Left lung (tissue), 10 donors: ENCODE results near the gene GPR78. TPM values are rescaled to one million over a fixed set of nuclear protein-coding genes. Genes with fewer than 3 reads are reported as not detected.

Experiments
- ATAC-seq: fragments of 200-7000 bp; cut with Tn5 transposase; one replicate; pipeline ENCODE4 v1.9.1; 2020; ENCODE audit warnings: moderate library complexity
- DNase-seq, 4 donors: peaks; one replicate each; pipeline ENCODE4 v3.0.0-alpha.2; 2013 to 2020
- H3K27ac ChIP-seq, 2 donors: fragments of 200-600 bp; sonication (generic) in 1 of 2; one replicate each; pipeline versions ENCODE4 v1.5.0 to v1.8.0; 2020 to 2021
- H3K27me3 ChIP-seq, 2 donors: fragments of 200-600 bp; sonication (generic) in 1 of 2; one replicate each; pipeline versions ENCODE4 v1.5.0 to v1.8.0; 2020 to 2021
- H3K36me3 ChIP-seq, 2 donors: fragments of 200-600 bp; sonication (generic) in 1 of 2; one replicate each; pipeline versions ENCODE4 v1.5.0 to v1.8.0; 2020 to 2021
- H3K4me1 ChIP-seq, 2 donors: fragments of 200-600 bp; one replicate each; pipeline ENCODE4 v1.8.0; 2021
- H3K4me3 ChIP-seq, 2 donors: fragments of 200-600 bp; sonication (generic) in 1 of 2; one replicate each; pipeline versions ENCODE4 v1.5.0 to v1.8.0; 2020 to 2021; ENCODE audit warnings: mild to moderate bottlenecking in 1 of 2
- H3K9me3 ChIP-seq, 2 donors: fragments of 200-600 bp; sonication (generic) in 1 of 2; one replicate each; pipeline versions ENCODE4 v1.5.0 to v1.8.0; 2020 to 2021
- intact Hi-C, 2 donors: fragments of 100-400 bp; cut with DNase I; formaldehyde crosslinking; loops; one replicate each; pipeline versions ENCODE4 v1.11.2 to v1.14.2; 2022
- polyA plus RNA-seq, 6 donors: library from polyadenylated mRNA; unstranded; fragments of 120-200 nt; gene quantifications; one replicate each; pipeline ENCODE4 v1.2.1, GENCODE V29; 2013; ENCODE audit not compliant: insufficient read length in 6 of 6
- total RNA-seq, 2 donors: library from RNA; stranded (reverse); fragmentation: NEBNext Ultra II Directional; extraction: Animal tissue kit (Norgen Biotek cat#: 25700); gene quantifications; one replicate each; pipeline ENCODE4 v1.2.1, GENCODE V29; 2021
- TF ChIP-seq, protein P1 (sequence below), 2 donors: fragments of 200-600 bp; sonication (generic) in 1 of 2; IDR thresholded peaks; one replicate each; pipeline versions ENCODE4 v1.5.0 to v1.8.0; 2021; ENCODE audit warnings: antibody characterized with exemption in 2 of 2
- donor health status: DM: no; HTN: yes; CAD: no.
- donor health status: DM: no; HTN: no; CAD: no.

The GPR78 gene
- total and polyA plus RNA-seq, 8 donors, result 0.07 to 0.67 (median 0.11) TPM

DNA sequence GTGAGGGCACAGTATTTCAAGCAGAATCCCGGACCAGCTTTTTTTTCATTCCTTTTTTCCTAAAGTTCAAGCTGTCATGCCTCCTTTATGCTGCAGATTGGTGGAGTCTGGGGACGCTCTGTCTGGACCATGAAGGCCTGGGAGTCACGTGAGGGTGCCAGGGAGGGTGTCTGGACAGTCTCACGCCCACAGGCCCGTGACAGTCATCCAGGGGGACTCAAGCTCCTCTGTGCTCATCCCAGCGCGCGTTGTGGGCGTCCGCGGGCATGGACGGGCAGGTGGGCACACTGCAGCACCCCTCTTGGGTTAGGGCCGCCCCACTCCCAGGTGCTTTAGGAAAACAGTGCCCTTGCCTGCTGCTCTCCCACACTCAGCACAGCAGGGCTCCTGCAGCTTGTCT, 17.1 kb downstream of the GPR78 start:
- DNase-seq (peak in 1 of 4 donors; percentile 71), ATAC-seq (no peak)
- H3K36me3 ChIP-seq, result no peaks in the 10 kb centered on the region
- H3K4me3 ChIP-seq, result no peak overlapping the region
- intact Hi-C loops, result loop anchor here in 1 of 2 donors (5.0 kb wide), 1 partner anchor 130 kb away; no protein-coding TSS in a partner anchor
- H3K27ac ChIP-seq, result no peak overlapping the region
- H3K27me3 ChIP-seq, result peaks cover 10 to 29% of the 10 kb centered on the region in 2 donors
- H3K4me1 ChIP-seq, result peaks cover 0 to 7% of the 10 kb centered on the region in 2 donors
- TF ChIP-seq, protein P1, sequence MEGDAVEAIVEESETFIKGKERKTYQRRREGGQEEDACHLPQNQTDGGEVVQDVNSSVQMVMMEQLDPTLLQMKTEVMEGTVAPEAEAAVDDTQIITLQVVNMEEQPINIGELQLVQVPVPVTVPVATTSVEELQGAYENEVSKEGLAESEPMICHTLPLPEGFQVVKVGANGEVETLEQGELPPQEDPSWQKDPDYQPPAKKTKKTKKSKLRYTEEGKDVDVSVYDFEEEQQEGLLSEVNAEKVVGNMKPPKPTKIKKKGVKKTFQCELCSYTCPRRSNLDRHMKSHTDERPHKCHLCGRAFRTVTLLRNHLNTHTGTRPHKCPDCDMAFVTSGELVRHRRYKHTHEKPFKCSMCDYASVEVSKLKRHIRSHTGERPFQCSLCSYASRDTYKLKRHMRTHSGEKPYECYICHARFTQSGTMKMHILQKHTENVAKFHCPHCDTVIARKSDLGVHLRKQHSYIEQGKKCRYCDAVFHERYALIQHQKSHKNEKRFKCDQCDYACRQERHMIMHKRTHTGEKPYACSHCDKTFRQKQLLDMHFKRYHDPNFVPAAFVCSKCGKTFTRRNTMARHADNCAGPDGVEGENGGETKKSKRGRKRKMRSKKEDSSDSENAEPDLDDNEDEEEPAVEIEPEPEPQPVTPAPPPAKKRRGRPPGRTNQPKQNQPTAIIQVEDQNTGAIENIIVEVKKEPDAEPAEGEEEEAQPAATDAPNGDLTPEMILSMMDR (IDR thresholded peaks at IDR 0.05), result no peak
- no peaks in the 10 kb centered on the region for H3K9me3 ChIP-seq

DNA sequence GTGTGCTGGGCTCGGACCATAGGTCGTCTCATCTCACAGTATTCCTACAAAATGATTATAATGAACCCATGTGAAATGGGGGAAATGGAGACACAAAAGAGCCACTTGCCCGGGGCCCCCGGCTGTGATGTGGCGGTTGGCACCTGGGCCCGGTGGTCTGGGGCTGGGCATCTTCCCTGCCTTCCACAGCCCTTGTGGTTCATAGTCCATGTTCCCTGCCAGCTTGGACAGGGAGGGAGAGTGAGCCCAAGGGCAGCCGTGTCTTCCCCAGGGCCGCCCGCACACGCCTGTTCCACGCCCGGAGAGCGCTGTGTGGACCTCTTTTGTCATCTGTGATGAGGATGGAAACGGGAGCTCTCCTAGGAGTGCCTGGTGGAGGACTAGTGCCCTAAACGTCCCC, 17.6 kb downstream of the GPR78 start:
- H3K9me3 ChIP-seq, result no peaks in the 10 kb centered on the region
- DNase-seq (peak in 1 of 4 donors; percentile 62), ATAC-seq (no peak)
- H3K27me3 ChIP-seq, result peaks cover 5 to 29% of the 10 kb centered on the region in 2 donors
- H3K4me3 ChIP-seq, result no peak overlapping the region
- no peaks in the 10 kb centered on the region for H3K36me3 ChIP-seq
- H3K4me1 ChIP-seq, result peaks cover 0 to 5% of the 10 kb centered on the region in 2 donors
- intact Hi-C loops, result loop anchor here in 1 of 2 donors (5.0 kb wide), 1 partner anchor 130 kb away; no protein-coding TSS in a partner anchor
- H3K27ac ChIP-seq, result no peak overlapping the region
- TF ChIP-seq, protein P1 (IDR thresholded peaks at IDR 0.05), result no peak

DNA sequence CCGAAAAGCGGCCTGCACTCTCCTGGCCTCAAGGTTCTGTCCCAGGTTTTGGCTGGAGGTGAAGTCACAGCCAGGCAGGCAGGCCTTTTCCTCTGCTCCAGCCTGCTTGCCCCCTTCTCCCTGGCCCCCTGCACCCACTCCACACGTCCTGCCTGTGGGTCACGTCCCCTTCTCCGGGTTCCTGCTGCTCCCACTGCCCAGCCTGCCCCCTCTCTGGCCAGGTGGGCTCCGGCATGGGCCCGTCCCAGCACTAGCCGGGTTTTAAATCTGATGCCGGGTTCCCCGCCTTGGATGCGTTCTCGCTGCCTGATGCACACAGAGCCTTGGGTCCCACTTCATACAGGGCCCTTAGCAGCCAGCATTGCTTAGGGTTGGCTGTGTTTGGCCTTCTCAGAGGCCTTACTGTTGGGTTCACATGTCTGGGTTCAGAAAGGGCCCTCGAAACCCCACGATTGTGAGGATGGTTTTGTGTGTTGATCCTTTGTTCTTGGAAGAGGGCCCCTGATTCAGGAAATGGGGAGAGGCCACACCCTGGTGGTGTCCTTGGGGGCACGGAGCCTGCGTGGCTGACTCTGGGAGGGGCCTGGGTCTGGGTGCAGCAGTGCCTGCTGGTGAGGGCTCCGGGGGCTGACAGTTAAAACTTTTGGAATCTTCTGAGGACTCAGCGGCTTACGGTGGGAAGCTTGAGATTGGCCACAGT, 18.3 kb downstream of the GPR78 start:
- intact Hi-C loops, result loop anchor here in 1 of 2 donors (5.0 kb wide), 1 partner anchor 131 kb away; no protein-coding TSS in a partner anchor
- Histone ChIP-seq H3K9me3 (no peaks in the 10 kb centered on the region), H3K36me3 (no peaks in the 10 kb centered on the region), H3K27ac (no peak overlapping the region), H3K27me3 (peaks cover 3 to 29% of the 10 kb centered on the region in 2 donors), H3K4me1 (no peaks in the 10 kb centered on the region), H3K4me3 (no peak overlapping the region)
- no peak for ATAC-seq
- DNase-seq, result peak in 1 of 4 donors; percentile 51
- TF ChIP-seq, protein P1 (IDR thresholded peaks at IDR 0.05), result no peak

DNA sequence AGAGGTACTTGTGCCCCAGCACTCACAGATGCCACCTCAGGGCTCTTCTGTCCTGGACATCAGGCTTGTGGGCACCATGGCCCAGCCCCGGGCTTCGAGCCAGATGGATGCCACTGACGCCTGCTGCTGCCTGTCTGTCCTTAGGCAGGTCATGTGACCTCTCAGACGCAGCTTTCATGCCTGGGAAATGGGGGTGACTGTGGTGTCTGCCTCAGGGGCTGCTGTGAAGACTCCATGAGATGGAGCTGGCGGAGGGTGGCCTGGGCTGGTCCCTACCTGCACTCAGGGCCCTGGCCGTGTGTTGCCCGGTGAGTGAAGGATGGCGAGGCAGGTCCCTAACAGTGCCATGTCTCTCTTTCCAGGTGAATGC, 18.9 kb downstream of the GPR78 start:
- H3K4me3 ChIP-seq, result no peak overlapping the region
- H3K27me3 ChIP-seq, result peaks cover 0 to 29% of the 10 kb centered on the region in 2 donors
- no peaks in the 10 kb centered on the region for H3K9me3 ChIP-seq
- H3K27ac ChIP-seq, result no peak overlapping the region
- no peak for ATAC-seq
- intact Hi-C loops, result loop anchor here in 1 of 2 donors (5.0 kb wide), 1 partner anchor 132 kb away; no protein-coding TSS in a partner anchor
- TF ChIP-seq, protein P1 (IDR thresholded peaks at IDR 0.05), result no peak
- peak in 1 of 4 donors; percentile 46 for DNase-seq
- no peaks in the 10 kb centered on the region for H3K36me3 ChIP-seq
- H3K4me1 ChIP-seq, result no peaks in the 10 kb centered on the region

DNA sequence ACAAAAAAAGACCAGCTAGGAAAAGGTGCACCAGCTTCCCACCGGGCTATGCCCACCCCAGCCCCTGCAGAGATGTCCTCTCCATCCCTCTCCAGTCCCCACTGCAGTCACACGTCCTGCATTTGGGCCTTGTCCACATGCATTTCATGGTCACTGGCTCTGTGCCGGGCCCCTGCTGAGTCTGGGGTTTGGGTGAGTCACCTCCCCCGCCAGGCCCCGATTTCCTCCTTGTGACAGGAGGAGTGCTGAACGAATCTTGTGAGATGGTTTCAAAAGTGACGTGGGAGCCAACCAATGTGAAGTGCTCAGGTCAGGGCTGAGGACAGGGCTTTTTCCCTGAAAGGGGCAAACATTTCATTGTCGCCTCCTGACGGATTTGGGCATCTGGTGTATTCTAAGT, 19.5 kb downstream of the GPR78 start:
- Histone ChIP-seq H3K27ac (no peak overlapping the region), H3K9me3 (no peaks in the 10 kb centered on the region), H3K27me3 (peaks cover 0 to 26% of the 10 kb centered on the region in 2 donors), H3K36me3 (no peaks in the 10 kb centered on the region), H3K4me3 (no peak overlapping the region), H3K4me1 (no peaks in the 10 kb centered on the region)
- ATAC-seq (no peak), DNase-seq (peak in 1 of 4 donors; percentile 57)
- intact Hi-C loops, result loop anchor here in 1 of 2 donors (5.0 kb wide), 1 partner anchor 132 kb away; no protein-coding TSS in a partner anchor
- TF ChIP-seq, protein P1 (IDR thresholded peaks at IDR 0.05), result no peak
